ENCODE data around the gene CYP4F2. TPM values are rescaled to one million over a fixed set of nuclear protein-coding genes. Genes with fewer than 3 reads are reported as not detected.

CYP4F2 gene
- total and polyA plus RNA-seq, 10 of the 15 experiments (the other 5 are each of a cell fraction or from before 2014, with no cell fraction given), result 0.08 to 3.5 (median 0.63) TPM

DNA sequence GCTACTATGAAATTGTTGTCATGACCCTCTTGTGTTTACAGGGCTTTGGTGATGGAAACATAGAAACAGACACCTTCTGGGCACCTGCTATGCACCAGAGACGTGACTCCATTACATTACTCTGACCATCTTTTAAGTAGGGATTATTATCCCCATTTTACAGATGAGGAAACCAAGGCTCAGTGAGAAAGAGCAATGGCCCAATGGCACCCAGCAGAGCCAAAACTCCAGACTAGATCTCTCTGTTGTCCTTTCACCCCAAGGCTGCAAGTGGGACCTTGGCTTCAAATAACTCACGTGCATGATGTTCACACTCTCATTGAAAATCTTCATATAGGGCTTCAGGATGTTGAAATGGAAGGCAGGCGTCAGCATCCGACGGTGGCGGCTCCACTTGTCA is 5.9 kb downstream of the CYP4F2 start (continued):
- no peak for TF ChIP-seq NFXL1 (IDR thresholded peaks at IDR 0.05; ENCODE audit: borderline replicate concordance)
- TF ChIP-seq ATF7 (IDR thresholded peaks at IDR 0.05; ENCODE audit: low read depth), result no peak
- TF ChIP-seq USF2 (IDR thresholded peaks at IDR 0.05; ENCODE audit: borderline replicate concordance, low read depth, low read length), result no peak
- TF ChIP-seq NFIC (IDR thresholded peaks at IDR 0.05; ENCODE audit: low read depth, low read length), result no peak
- TF ChIP-seq IKZF2 (IDR thresholded peaks at IDR 0.05), result no peak
- TF ChIP-seq, protein P1, sequence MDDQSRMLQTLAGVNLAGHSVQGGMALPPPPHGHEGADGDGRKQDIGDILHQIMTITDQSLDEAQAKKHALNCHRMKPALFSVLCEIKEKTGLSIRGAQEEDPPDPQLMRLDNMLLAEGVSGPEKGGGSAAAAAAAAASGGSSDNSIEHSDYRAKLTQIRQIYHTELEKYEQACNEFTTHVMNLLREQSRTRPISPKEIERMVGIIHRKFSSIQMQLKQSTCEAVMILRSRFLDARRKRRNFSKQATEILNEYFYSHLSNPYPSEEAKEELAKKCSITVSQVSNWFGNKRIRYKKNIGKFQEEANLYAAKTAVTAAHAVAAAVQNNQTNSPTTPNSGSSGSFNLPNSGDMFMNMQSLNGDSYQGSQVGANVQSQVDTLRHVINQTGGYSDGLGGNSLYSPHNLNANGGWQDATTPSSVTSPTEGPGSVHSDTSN (IDR thresholded peaks at IDR 0.05; ENCODE audit: insufficient replicate concordance, low read depth, low read length), result no peak

DNA sequence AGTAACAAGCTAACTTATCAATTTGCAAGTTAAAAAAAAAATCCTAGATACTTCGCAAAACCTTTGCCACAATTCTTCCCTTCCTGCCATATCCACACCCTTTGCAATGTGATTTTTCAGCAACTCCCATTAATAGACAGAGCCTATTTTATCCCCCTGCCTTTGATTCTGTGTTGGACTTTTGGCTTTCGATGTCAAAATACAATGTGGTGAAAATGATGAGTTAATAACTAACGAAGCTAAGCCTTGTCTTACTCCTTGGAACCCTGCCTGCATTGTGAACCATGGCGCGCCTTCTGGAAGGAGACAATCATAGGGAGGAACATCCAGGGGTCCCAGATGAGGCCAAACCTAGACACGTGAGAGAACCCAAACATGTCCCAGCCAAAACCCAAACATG is 6.4 kb downstream of the CYP4F2 start:
- H2AFZ ChIP-seq (ENCODE audit: control insufficient read depth, low read depth, low read length), result no peak overlapping the region
- no peaks in the 10 kb centered on the region for H3K4me1 ChIP-seq (ENCODE audit: control insufficient read depth, insufficient read depth, low read length)
- no peak for ATAC-seq
- H3K4me2 ChIP-seq (ENCODE audit: control insufficient read depth, insufficient read depth), result no peak overlapping the region
- no peak for FAIRE-seq
- H3K9me3 ChIP-seq (replicated peaks; ENCODE audit: control insufficient read depth, insufficient read depth, low read length), result no peaks in the 10 kb centered on the region; the same call in 2 of the 3 replicates
- intact Hi-C loops (cut with micrococcal nuclease; ENCODE audit: unreplicated experiment) (no loop called here), in situ Hi-C loops (cut with MboI) (no loop called here)
- H3K36me3 ChIP-seq (ENCODE audit: control insufficient read depth in 2 of 2, insufficient read depth in 2 of 2, low read length in 1 of 2), result no peaks in the 10 kb centered on the region
- no TSS peak for BruUV-seq (replicated peaks)
- no peak overlapping the region for H3K27ac ChIP-seq (ENCODE audit: control insufficient read depth, insufficient read depth)
- H3K4me3 ChIP-seq, result no peak overlapping the region
- ChIA-PET CTCF (interaction anchor here (0.5 to 1.2 kb wide), 3 partner anchors 11 to 191 kb away, joined by 3 read pairs; no protein-coding TSS in a partner anchor), SMC1A (ENCODE audit: uncharacterized antibody, unreplicated experiment) (no interaction called here), POLR2A (no interaction called here), RAD21 (ENCODE audit: unreplicated experiment) (no interaction called here)
- no peaks in the 10 kb centered on the region for H4K20me1 ChIP-seq (ENCODE audit: control insufficient read depth, insufficient read depth)
- WGBS (ENCODE audit: insufficient coverage, insufficient replicate concordance, low lambda C conversion rate, missing lambda C conversion rate), result 35% methylated on average over 6 of the region's 6 CpGs
- no peaks in the 10 kb centered on the region for H3K27me3 ChIP-seq (replicated peaks in 1 of 2; ENCODE audit: control insufficient read depth in 2 of 2, insufficient read depth in 2 of 2, low read length in 1 of 2)
- DNase-seq (ENCODE audit: low read depth, low spot score), result no peak
- H3K79me2 ChIP-seq (ENCODE audit: control insufficient read depth, insufficient read depth, low read length), result no peaks in the 10 kb centered on the region
- no peak overlapping the region for H3K9ac ChIP-seq (ENCODE audit: control insufficient read depth, insufficient read depth, low read length)
- no peak for TF ChIP-seq IRF3 (IDR thresholded peaks at IDR 0.05)
- no peak for TF ChIP-seq GATAD2B (conservative IDR thresholded peaks at IDR 0.05; ENCODE audit: low read depth)
- TF ChIP-seq YBX1 (IDR thresholded peaks at IDR 0.05), result no peak
- no peak for TF ChIP-seq EGR1 (IDR thresholded peaks at IDR 0.05; ENCODE audit: borderline replicate concordance in 1 of 2, low read depth in 2 of 2, low read length in 2 of 2)
- no peak for TF ChIP-seq MYC (IDR thresholded peaks at IDR 0.05; ENCODE audit: insufficient read depth, insufficient read length, insufficient replicate concordance, low read length, severe bottlenecking)
- no peak for TF ChIP-seq ZNF207 (IDR thresholded peaks at IDR 0.05; ENCODE audit: borderline replicate concordance)
- no peak for TF ChIP-seq CHD4 (IDR thresholded peaks at IDR 0.05)
- TF ChIP-seq BACH1 (IDR thresholded peaks at IDR 0.05; ENCODE audit: borderline replicate concordance), result no peak
- TF ChIP-seq KAT2A (conservative IDR thresholded peaks at IDR 0.05; ENCODE audit: control insufficient read depth, low read depth, low read length), result no peak
- TF ChIP-seq STAT3 (IDR thresholded peaks at IDR 0.05; ENCODE audit: low read depth, low read length), result no peak
- no peak for TF ChIP-seq PRDM15 (CRISPR knock-in tag; IDR thresholded peaks at IDR 0.05)
- TF ChIP-seq TCF7 (IDR thresholded peaks at IDR 0.05; ENCODE audit: borderline replicate concordance), result no peak

All from GM12878 (cell line).